Tibial nerve (tissue), 4 donors: Measurements from ENCODE around the gene FAM111A.
A peak's percentile ranks its signal among the peaks of the same experiment; 100 is the strongest.

Experiments used
- EP300 ChIP-seq, 2 donors: sonication (generic); formaldehyde crosslinking; IDR thresholded peaks; one replicate each; pipeline ENCODE4 v1.6.1; 2017; ENCODE audit warnings: antibody characterized with exemption in 2 of 2, mild to moderate bottlenecking in 1 of 2
- TF ChIP-seq, protein P1 (sequence below), 5 experiments: fragments of 200-600 bp in 3 of 5; fragments of 450-650 bp in 2 of 5; sonication (generic) in 3 of 5; IDR thresholded peaks; one replicate each; pipeline ENCODE4 v1.5.1; 2016 to 2019; ENCODE audit warnings: antibody characterized with exemption in 5 of 5, mild to moderate bottlenecking in 3 of 5, moderate library complexity in 2 of 5

DNA sequence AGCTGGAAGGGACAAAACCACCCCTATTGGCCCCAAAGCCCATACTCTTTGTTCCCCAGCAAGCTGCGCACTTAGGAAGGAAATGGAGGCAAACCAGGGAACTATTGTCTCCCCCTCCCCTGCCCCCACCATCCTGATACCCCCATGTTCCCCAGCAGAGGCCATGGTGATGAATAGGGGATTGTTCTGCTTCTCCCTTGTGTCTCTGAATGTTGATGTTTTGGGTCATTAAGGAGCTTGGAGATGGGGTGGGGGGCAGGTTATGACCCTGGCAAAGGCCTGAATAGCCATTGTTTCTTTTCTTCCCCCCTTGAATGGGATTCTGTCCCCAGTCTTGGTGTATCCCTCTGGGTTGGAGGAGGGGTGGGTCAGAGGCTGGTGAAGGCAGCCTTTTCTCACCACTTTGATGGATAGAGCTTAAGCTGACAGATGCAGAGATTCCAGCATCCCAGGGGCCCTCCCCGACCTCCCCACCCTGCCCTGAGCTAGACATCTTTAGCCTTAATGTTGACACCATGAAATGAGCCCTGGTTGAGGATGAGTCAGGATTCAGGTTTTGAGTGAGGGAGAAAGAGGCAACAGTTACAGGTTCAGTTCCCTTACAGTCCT, 37.6 kb downstream of the FAM111A start:
- TF ChIP-seq EP300 (IDR thresholded peaks at IDR 0.05): peak in 1 of 2 donors; percentile 48
- TF ChIP-seq, protein P1, sequence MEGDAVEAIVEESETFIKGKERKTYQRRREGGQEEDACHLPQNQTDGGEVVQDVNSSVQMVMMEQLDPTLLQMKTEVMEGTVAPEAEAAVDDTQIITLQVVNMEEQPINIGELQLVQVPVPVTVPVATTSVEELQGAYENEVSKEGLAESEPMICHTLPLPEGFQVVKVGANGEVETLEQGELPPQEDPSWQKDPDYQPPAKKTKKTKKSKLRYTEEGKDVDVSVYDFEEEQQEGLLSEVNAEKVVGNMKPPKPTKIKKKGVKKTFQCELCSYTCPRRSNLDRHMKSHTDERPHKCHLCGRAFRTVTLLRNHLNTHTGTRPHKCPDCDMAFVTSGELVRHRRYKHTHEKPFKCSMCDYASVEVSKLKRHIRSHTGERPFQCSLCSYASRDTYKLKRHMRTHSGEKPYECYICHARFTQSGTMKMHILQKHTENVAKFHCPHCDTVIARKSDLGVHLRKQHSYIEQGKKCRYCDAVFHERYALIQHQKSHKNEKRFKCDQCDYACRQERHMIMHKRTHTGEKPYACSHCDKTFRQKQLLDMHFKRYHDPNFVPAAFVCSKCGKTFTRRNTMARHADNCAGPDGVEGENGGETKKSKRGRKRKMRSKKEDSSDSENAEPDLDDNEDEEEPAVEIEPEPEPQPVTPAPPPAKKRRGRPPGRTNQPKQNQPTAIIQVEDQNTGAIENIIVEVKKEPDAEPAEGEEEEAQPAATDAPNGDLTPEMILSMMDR (IDR thresholded peaks at IDR 0.05): no peak
